Endothelial cell of umbilical vein (primary cell): ENCODE data around the gene PPP2R2C.

ENCODE experiments used
- EZH2 ChIP-seq: IDR thresholded peaks from 2 replicates; pipeline ENCODE4 v1.6.1; 2012; ENCODE audit warnings: borderline replicate concordance, low read depth, mild to moderate bottlenecking, moderate library complexity, low read length, inconsistent platforms; ENCODE audit not compliant: severe bottlenecking
- FOS ChIP-seq: IDR thresholded peaks from 2 replicates; pipeline ENCODE4 v1.6.1; 2011; ENCODE audit warnings: mild to moderate bottlenecking, low read length, moderate library complexity, borderline replicate concordance; ENCODE audit not compliant: insufficient read depth
- GATA2 ChIP-seq: IDR thresholded peaks from 2 replicates; pipeline ENCODE4 v1.7.0; 2011; ENCODE audit warnings: low read depth, mild to moderate bottlenecking, moderate library complexity, mixed read lengths, low read length; ENCODE audit not compliant: insufficient read length, insufficient read depth
- JUN ChIP-seq: IDR thresholded peaks from 2 replicates; pipeline ENCODE4 v1.6.1; 2011; ENCODE audit warnings: borderline replicate concordance, low read depth; ENCODE audit not compliant: insufficient read length, insufficient read depth
- POLR2A ChIP-seq: IDR thresholded peaks from 2 replicates; pipeline ENCODE4 v1.6.1; 2012; ENCODE audit warnings: low read depth, mild to moderate bottlenecking, control low read depth, low read length
- POLR2AphosphoS5 ChIP-seq: IDR thresholded peaks from 2 replicates; pipeline ENCODE4 v1.6.1; 2012; ENCODE audit warnings: low read depth, mild to moderate bottlenecking, control low read depth, low read length, moderate library complexity; ENCODE audit not compliant: insufficient read depth
- TF ChIP-seq, protein P1 (sequence below), 2 donors: IDR thresholded peaks; 1 replicate in 1 of 2; 2 replicates in 1 of 2; pipeline ENCODE4 v1.5.1; 2011; ENCODE audit warnings: low read length in 2 of 2, mild to moderate bottlenecking in 2 of 2, moderate library complexity in 2 of 2, control low read depth in 1 of 2, inconsistent platforms in 1 of 2, low read depth in 1 of 2; ENCODE audit not compliant: insufficient read depth in 1 of 2; ENCODE audit errors: extremely low read depth in 1 of 2

DNA sequence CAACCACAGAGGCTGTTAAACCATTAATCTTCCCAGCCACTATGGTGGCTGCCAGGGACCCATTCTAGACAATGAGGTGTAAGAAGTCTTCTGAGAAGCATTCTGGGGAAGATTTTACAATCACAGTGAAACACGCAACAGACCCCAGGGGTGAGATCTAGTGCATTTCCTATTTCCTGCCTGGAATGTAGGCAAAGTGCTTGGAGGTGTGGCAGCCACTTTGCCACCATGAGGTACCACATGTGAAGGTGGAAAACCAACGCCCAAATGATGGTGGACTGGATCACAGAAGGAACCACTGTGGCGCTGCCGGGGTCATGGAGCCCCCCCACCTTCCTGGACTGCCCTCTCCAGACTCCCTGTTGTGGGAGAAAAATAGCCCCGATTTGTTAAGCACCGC lies 140.9 kb downstream of the PPP2R2C start:
- TF ChIP-seq JUN, result no peak
- TF ChIP-seq, protein P1, sequence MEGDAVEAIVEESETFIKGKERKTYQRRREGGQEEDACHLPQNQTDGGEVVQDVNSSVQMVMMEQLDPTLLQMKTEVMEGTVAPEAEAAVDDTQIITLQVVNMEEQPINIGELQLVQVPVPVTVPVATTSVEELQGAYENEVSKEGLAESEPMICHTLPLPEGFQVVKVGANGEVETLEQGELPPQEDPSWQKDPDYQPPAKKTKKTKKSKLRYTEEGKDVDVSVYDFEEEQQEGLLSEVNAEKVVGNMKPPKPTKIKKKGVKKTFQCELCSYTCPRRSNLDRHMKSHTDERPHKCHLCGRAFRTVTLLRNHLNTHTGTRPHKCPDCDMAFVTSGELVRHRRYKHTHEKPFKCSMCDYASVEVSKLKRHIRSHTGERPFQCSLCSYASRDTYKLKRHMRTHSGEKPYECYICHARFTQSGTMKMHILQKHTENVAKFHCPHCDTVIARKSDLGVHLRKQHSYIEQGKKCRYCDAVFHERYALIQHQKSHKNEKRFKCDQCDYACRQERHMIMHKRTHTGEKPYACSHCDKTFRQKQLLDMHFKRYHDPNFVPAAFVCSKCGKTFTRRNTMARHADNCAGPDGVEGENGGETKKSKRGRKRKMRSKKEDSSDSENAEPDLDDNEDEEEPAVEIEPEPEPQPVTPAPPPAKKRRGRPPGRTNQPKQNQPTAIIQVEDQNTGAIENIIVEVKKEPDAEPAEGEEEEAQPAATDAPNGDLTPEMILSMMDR (IDR thresholded peaks at IDR 0.05; ENCODE audit: extremely low read depth in 1 of 2, insufficient read depth in 1 of 2, low read depth in 1 of 2, low read length in 2 of 2), result no peak
- no peak for TF ChIP-seq EZH2
- no peak for TF ChIP-seq GATA2
- TF ChIP-seq POLR2A, result no peak
- no peak for TF ChIP-seq POLR2AphosphoS5
- no peak for TF ChIP-seq FOS
